Mesothelial cell of epicardium (in vitro differentiated cells): Measurements from ENCODE around the gene SLC2A10. TPM values are rescaled to one million over a fixed set of nuclear protein-coding genes. Genes with fewer than 3 reads are reported as not detected.

Experiments
- DNase-seq, 2 experiments: peaks; one replicate each; pipeline ENCODE4 v3.0.0; 2021; ENCODE audit warnings: low spot score in 2 of 2; ENCODE audit not compliant: unreplicated experiment in 2 of 2
- H3K27ac Mint-ChIP-seq: 2 replicates; pipeline ENCODE4 v1.8.0; 2021; ENCODE audit warnings: mixed read lengths
- H3K27me3 Mint-ChIP-seq: 2 replicates; pipeline ENCODE4 v1.8.0; 2021; ENCODE audit warnings: low read depth, mixed read lengths
- H3K36me3 Mint-ChIP-seq: 2 replicates; pipeline ENCODE4 v1.8.0; 2021; ENCODE audit warnings: mixed read lengths
- H3K4me1 Mint-ChIP-seq: 2 replicates; pipeline ENCODE4 v1.8.0; 2021; ENCODE audit warnings: mixed read lengths
- H3K4me3 Mint-ChIP-seq: 2 replicates; pipeline ENCODE4 v1.8.0; 2021; ENCODE audit warnings: mild to moderate bottlenecking, moderate library complexity, mixed read lengths
- H3K9me3 Mint-ChIP-seq: 2 replicates; pipeline ENCODE4 v1.8.0; 2021; ENCODE audit warnings: mixed read lengths
- total RNA-seq: library from RNA; stranded (reverse); gene quantifications from 3 replicates; pipeline ENCODE4 v1.2.1, GENCODE V29; 2021
- TF ChIP-seq, protein P1 (sequence below): fragments of 200-600 bp; sonication (generic); IDR thresholded peaks from one replicate; pipeline ENCODE4 v1.5.0; 2021; ENCODE audit warnings: antibody characterized with exemption; ENCODE audit not compliant: unreplicated experiment

SLC2A10 gene
- total RNA-seq, 1 donor from 2014 or later: 21.7 TPM

GRCh38 chr20:46731770-46732169, 22.3 kb downstream of the SLC2A10 start:
- Mint-ChIP-seq H3K27me3 (no peaks in the 10 kb centered on the region), H3K4me3 (no peak overlapping the region), H3K9me3 (peaks cover 7% of the 10 kb centered on the region), H3K4me1 (no peaks in the 10 kb centered on the region), H3K27ac (no peak overlapping the region), H3K36me3 (peaks cover 37% of the 10 kb centered on the region)
- TF ChIP-seq, protein P1, sequence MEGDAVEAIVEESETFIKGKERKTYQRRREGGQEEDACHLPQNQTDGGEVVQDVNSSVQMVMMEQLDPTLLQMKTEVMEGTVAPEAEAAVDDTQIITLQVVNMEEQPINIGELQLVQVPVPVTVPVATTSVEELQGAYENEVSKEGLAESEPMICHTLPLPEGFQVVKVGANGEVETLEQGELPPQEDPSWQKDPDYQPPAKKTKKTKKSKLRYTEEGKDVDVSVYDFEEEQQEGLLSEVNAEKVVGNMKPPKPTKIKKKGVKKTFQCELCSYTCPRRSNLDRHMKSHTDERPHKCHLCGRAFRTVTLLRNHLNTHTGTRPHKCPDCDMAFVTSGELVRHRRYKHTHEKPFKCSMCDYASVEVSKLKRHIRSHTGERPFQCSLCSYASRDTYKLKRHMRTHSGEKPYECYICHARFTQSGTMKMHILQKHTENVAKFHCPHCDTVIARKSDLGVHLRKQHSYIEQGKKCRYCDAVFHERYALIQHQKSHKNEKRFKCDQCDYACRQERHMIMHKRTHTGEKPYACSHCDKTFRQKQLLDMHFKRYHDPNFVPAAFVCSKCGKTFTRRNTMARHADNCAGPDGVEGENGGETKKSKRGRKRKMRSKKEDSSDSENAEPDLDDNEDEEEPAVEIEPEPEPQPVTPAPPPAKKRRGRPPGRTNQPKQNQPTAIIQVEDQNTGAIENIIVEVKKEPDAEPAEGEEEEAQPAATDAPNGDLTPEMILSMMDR: no peak
- DNase-seq: no peak

DNA sequence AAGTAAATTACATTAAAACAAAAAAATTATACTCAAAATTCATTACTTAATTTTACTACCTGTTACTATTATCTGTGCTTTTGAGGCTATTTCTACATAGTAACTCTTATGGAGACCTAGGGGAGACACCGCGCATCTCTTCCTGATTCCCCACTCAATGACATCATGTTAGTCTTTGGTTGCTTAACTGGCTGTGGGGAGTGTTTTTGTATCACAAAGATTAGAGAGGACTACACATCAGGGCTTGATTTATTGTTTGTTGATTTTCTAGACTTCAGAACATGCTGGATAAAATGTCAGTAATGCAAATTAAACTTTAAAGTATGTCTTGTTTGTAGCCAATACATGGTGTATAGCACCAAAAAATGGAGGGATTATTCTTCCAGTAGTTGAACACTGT, 26.0 kb downstream of the SLC2A10 start:
- Mint-ChIP-seq H3K27me3 (no peaks in the 10 kb centered on the region), H3K4me3 (no peak overlapping the region), H3K27ac (no peak overlapping the region), H3K4me1 (peaks cover 8% of the 10 kb centered on the region), H3K36me3 (peaks cover 23% of the 10 kb centered on the region), H3K9me3 (peaks cover 6% of the 10 kb centered on the region)
- DNase-seq: no peak
- TF ChIP-seq, protein P1: no peak

GRCh38 chr20:46739431-46740213, 30.2 kb downstream of the SLC2A10 start:
- DNase-seq: no peak
- Mint-ChIP-seq H3K4me3 (no peak overlapping the region), H3K27me3 (no peaks in the 10 kb centered on the region), H3K9me3 (peaks cover 12% of the 10 kb centered on the region), H3K36me3 (no peaks in the 10 kb centered on the region), H3K4me1 (peaks cover 22% of the 10 kb centered on the region), H3K27ac (peak overlapping the region; percentile 36)
- TF ChIP-seq, protein P1: no peak

DNA sequence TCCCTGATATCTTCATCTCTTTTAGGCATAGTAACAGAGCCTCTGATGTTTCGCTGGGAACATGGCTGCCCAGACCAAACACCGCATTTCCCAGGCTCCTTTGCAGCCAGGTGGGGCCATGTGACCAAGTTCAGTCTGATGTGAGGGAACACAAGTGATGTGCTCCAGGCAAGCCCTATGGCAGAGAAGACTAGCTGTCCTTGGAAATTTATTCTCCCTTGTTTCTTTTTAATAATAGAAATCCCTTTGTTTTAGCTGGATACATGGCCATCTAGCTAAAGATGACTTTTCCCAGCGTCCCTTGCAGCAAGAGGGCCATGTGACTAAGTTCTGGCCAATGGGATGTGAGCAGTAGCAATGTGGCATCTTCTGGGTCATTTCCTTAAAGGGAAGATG, 30.8 kb downstream of the SLC2A10 start:
- Mint-ChIP-seq H3K27me3 (no peaks in the 10 kb centered on the region), H3K9me3 (peaks cover 12% of the 10 kb centered on the region), H3K4me3 (no peak overlapping the region), H3K36me3 (no peaks in the 10 kb centered on the region), H3K27ac (peak overlapping the region; percentile 36), H3K4me1 (peaks cover 22% of the 10 kb centered on the region)
- TF ChIP-seq, protein P1: no peak
- DNase-seq: no peak

DNA sequence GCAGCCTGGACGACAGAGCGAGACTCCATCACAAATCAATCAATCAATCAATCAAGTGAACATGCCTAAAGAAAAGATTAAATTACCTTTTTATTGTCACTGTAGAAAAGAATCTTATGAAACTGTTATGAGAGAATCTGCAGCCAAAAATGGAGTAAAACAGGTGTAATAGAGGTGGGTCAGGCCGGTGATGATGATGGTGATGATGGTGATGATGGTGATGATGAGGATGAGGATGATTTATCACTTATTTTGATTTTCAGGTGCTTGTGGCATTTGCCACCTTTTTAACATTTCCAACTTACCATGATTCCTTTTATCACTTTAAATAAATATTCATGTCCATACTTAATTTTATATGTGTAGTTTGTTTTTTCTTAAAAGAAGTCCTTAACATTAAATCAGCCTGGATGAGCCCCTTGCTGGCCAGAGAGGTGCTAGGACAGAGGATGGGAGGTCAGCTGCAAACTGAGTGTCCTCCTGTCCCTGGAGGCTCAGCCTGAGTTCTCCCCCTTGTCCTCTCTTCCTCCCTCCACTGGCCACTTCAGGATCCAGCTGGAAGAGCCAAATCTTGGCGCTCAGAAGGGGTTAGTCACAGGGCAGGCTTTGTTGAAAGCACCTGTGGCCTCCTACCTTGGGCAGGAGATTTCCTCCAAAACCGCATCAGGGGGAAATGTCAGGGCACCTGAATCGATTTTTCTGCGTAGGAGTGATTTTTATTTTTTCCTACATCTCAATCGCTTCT, 32.6 kb downstream of the SLC2A10 start:
- H3K4me3 Mint-ChIP-seq: no peak overlapping the region
- no peak overlapping the region for H3K27ac Mint-ChIP-seq
- no peaks in the 10 kb centered on the region for H3K27me3 Mint-ChIP-seq
- H3K4me1 Mint-ChIP-seq: peaks cover 27% of the 10 kb centered on the region
- TF ChIP-seq, protein P1: no peak
- no peaks in the 10 kb centered on the region for H3K36me3 Mint-ChIP-seq
- DNase-seq: no peak
- peaks cover 12% of the 10 kb centered on the region for H3K9me3 Mint-ChIP-seq
